B cell (primary cell): ENCODE data around the gene FEM1B. TPM values are rescaled to one million over a fixed set of nuclear protein-coding genes. Genes with fewer than 3 reads are reported as not detected.

Experiments
- ATAC-seq: fragments of 200-7000 bp; cut with Tn5 transposase; one replicate; pipeline ENCODE4 v1.10.0; 2021; ENCODE audit warnings: low read depth, mild to moderate bottlenecking, moderate number of reproducible peaks, moderate library complexity
- CTCF ChIA-PET: fragments of 350-600 bp; sonication (Branson Sonifier 250); formaldehyde crosslinking; loops from one replicate; lab custom pipeline; 2021; ENCODE audit warnings: antibody characterized with exemption, inconsistent platforms; lab: Charles Lee
- POLR2A ChIA-PET: fragments of 350-600 bp; sonication (Branson Sonifier 250); formaldehyde crosslinking; loops from one replicate; lab custom pipeline; 2021; ENCODE audit warnings: antibody characterized with exemption; lab: Charles Lee
- DNase-seq: peaks from one replicate; pipeline ENCODE4 v3.0.0; 2013
- H2AFZ ChIP-seq: 2 replicates; pipeline ENCODE4 v1.6.1; 2012; ENCODE audit warnings: mild to moderate bottlenecking, low read depth, low read length; ENCODE audit not compliant: insufficient read depth, poor library complexity, severe bottlenecking
- H3K27ac ChIP-seq, 2 donors: 1 replicate in 1 of 2; 2 replicates in 1 of 2; pipeline ENCODE4 v1.5.1; 2012 to 2013; ENCODE audit warnings: low read length in 2 of 2, mild to moderate bottlenecking in 2 of 2, moderate library complexity in 1 of 2
- H3K27me3 ChIP-seq, 4 experiments: fragments of 200-600 bp in 1 of 4; sonication (generic) in 1 of 4; replicated peaks in 1 of 4; 1 replicate in 2 of 4; 2 replicates in 2 of 4; pipeline versions ENCODE4 v1.6.1 to v1.7.0; 2013 to 2016; ENCODE audit warnings: low read length in 3 of 4, mild to moderate bottlenecking in 2 of 4, mixed read lengths in 1 of 4, moderate library complexity in 1 of 4; ENCODE audit not compliant: insufficient read depth in 4 of 4, control insufficient read depth in 3 of 4; ENCODE audit errors: control extremely low read depth in 1 of 4
- H3K36me3 ChIP-seq, 2 experiments: replicated peaks in 1 of 2; 1 replicate in 1 of 2; 2 replicates in 1 of 2; pipeline versions ENCODE4 v1.6.1 to v1.7.1; 2013; ENCODE audit warnings: low read length in 1 of 2; ENCODE audit not compliant: insufficient read depth in 2 of 2, control insufficient read depth in 1 of 2; ENCODE audit errors: control extremely low read depth in 1 of 2, extremely low read depth in 1 of 2
- H3K4me1 ChIP-seq, 2 donors: fragments of 200-600 bp in 1 of 2; sonication (generic) in 1 of 2; 1 replicate in 1 of 2; 2 replicates in 1 of 2; pipeline versions ENCODE4 v1.5.1 to v1.6.1; 2013 to 2017; ENCODE audit warnings: low read length in 2 of 2; ENCODE audit not compliant: control insufficient read depth in 2 of 2, insufficient read depth in 2 of 2
- H3K4me2 ChIP-seq: replicated peaks from 2 replicates; pipeline ENCODE3; 2012; ENCODE audit warnings: mild to moderate bottlenecking, low read depth, low read length; ENCODE audit not compliant: poor library complexity, severe bottlenecking
- H3K4me3 ChIP-seq, 5 experiments: fragments of 200-600 bp in 1 of 5; sonication (generic) in 1 of 5; 1 replicate in 3 of 5; 2 replicates in 2 of 5; pipeline versions ENCODE4 v1.5.1 to v1.7.0; 2011 to 2016; ENCODE audit warnings: low read length in 4 of 5, mild to moderate bottlenecking in 4 of 5, low read depth in 2 of 5, control low read depth in 1 of 5, moderate library complexity in 1 of 5; ENCODE audit not compliant: insufficient read depth in 1 of 5; ENCODE audit errors: control extremely low read depth in 1 of 5, extremely low read depth in 1 of 5
- H3K79me2 ChIP-seq: fragments of 200-600 bp; sonication (generic); one replicate; pipeline ENCODE4 v1.6.0; 2016; ENCODE audit warnings: low read length; ENCODE audit not compliant: control insufficient read depth, insufficient read depth
- H3K9ac ChIP-seq: fragments of 200-600 bp; sonication (generic); 2 replicates; pipeline ENCODE4 v1.6.1; 2017; ENCODE audit warnings: mild to moderate bottlenecking, low read length, moderate library complexity
- H3K9me3 ChIP-seq, 3 donors: one replicate each; pipeline versions ENCODE4 v1.6.1 to v1.7.1; 2013; ENCODE audit warnings: low read length in 2 of 3; ENCODE audit not compliant: control insufficient read depth in 2 of 3, insufficient read depth in 1 of 3; ENCODE audit errors: control extremely low read depth in 1 of 3
- H4K20me1 ChIP-seq: 2 replicates; pipeline ENCODE4 v1.6.0; 2012; ENCODE audit warnings: mild to moderate bottlenecking, low read length; ENCODE audit not compliant: insufficient read depth, control insufficient read depth, poor library complexity, severe bottlenecking
- H3K27ac Mint-ChIP-seq: one replicate; pipeline ENCODE4 v1.8.0; 2021; ENCODE audit warnings: mixed read lengths
- H3K27me3 Mint-ChIP-seq: one replicate; pipeline ENCODE4 v1.8.0; 2021; ENCODE audit warnings: mixed read lengths
- H3K4me1 Mint-ChIP-seq: one replicate; pipeline ENCODE4 v1.8.0; 2021; ENCODE audit warnings: mixed read lengths
- H3K4me3 Mint-ChIP-seq: one replicate; pipeline ENCODE4 v1.8.0; 2021; ENCODE audit warnings: mixed read lengths
- H3K9me3 Mint-ChIP-seq: one replicate; pipeline ENCODE4 v1.8.0; 2022; ENCODE audit warnings: mixed read lengths; ENCODE audit not compliant: insufficient read depth
- EZH2 ChIP-seq: IDR thresholded peaks from 2 replicates; pipeline ENCODE4 v1.6.1; 2012; ENCODE audit warnings: borderline replicate concordance, low read depth, mild to moderate bottlenecking, moderate library complexity, low read length; ENCODE audit not compliant: insufficient read depth, poor library complexity, severe bottlenecking
- WGBS: methylation state at CpG from one replicate; pipeline ENCODE4 v1.1.5; 2013; ENCODE audit warnings: missing lambda C conversion rate; ENCODE audit not compliant: insufficient coverage; 5-methylcytosine and 5-hydroxymethylcytosine counted together
- intact Hi-C: fragments of 100-400 bp; cut with micrococcal nuclease; formaldehyde crosslinking; loops from one replicate; pipeline ENCODE4 v1.10.0; 2022
- polyA plus RNA-seq: library from polyadenylated mRNA; depleted of rRNA; stranded (reverse); fragments of >200 nt; gene quantifications from 2 replicates; pipeline ENCODE4 v1.2.3, GENCODE V29; 2012
- total RNA-seq, 2 donors: library from RNA; stranded (reverse); fragments of 120-200 nt in 1 of 2; gene quantifications; 1 replicate in 1 of 2; 2 replicates in 1 of 2; pipeline versions ENCODE4 v1.2.3 to v1.2.4, GENCODE V29; 2013 to 2022
- TF ChIP-seq, protein P1 (sequence below): fragments of 200-600 bp; IDR thresholded peaks from one replicate; pipeline ENCODE4 v1.8.0; 2022; ENCODE audit warnings: antibody characterized with exemption, mild to moderate bottlenecking

Gene FEM1B
- total and polyA plus RNA-seq, 2 donors (not counting 1 experiment from before 2014, with no cell fraction given) = 13.8 to 52.4 TPM

DNA sequence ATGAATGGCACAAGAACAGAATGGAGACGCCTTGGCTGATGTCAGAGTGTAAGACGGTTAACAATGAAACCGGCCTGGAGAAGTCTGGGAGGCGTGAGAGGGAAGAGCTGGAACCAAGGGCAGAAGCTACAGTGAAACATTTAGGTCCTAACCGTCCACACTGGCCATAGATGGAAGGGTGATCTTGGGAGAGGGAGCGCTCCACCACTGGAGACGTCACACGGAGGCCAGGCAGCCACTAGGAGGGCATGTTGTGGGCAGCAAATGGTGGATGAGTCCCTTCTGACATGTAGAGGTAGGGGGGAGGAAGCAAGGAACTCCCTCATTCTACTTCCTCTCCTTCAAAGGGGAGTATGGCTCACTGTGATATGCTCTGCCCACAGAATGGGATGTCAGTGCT lies 23.8 kb downstream of the FEM1B start:
- CTCF ChIA-PET = no interaction called here
- no peak overlapping the region for H3K27ac ChIP-seq
- DNase-seq (no peak), ATAC-seq (no peak)
- H3K27me3 ChIP-seq = no peaks in the 10 kb centered on the region
- TF ChIP-seq, protein P1, sequence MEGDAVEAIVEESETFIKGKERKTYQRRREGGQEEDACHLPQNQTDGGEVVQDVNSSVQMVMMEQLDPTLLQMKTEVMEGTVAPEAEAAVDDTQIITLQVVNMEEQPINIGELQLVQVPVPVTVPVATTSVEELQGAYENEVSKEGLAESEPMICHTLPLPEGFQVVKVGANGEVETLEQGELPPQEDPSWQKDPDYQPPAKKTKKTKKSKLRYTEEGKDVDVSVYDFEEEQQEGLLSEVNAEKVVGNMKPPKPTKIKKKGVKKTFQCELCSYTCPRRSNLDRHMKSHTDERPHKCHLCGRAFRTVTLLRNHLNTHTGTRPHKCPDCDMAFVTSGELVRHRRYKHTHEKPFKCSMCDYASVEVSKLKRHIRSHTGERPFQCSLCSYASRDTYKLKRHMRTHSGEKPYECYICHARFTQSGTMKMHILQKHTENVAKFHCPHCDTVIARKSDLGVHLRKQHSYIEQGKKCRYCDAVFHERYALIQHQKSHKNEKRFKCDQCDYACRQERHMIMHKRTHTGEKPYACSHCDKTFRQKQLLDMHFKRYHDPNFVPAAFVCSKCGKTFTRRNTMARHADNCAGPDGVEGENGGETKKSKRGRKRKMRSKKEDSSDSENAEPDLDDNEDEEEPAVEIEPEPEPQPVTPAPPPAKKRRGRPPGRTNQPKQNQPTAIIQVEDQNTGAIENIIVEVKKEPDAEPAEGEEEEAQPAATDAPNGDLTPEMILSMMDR = no peak
- no peak for TF ChIP-seq EZH2
- Mint-ChIP-seq H3K4me3 (no peak overlapping the region), H3K27ac (no peak overlapping the region), H3K4me1 (peaks cover 20% of the 10 kb centered on the region), H3K27me3 (peaks cover 2% of the 10 kb centered on the region), H3K9me3 (no peaks in the 10 kb centered on the region)
- H3K9me3 ChIP-seq = no peaks in the 10 kb centered on the region
- H3K4me1 ChIP-seq = peaks cover 6 to 16% of the 10 kb centered on the region in 2 donors
- no peaks in the 10 kb centered on the region for H3K79me2 ChIP-seq
- no peaks in the 10 kb centered on the region for H3K36me3 ChIP-seq
- no peak overlapping the region for H2AFZ ChIP-seq
- intact Hi-C loops = no loop called here
- 92% methylated on average over 4 of the region's 8 CpGs for WGBS
- POLR2A ChIA-PET = no interaction called here
- no peak overlapping the region for H3K4me2 ChIP-seq
- no peaks in the 10 kb centered on the region for H4K20me1 ChIP-seq
- no peak overlapping the region for H3K9ac ChIP-seq
- no peak overlapping the region for H3K4me3 ChIP-seq

DNA sequence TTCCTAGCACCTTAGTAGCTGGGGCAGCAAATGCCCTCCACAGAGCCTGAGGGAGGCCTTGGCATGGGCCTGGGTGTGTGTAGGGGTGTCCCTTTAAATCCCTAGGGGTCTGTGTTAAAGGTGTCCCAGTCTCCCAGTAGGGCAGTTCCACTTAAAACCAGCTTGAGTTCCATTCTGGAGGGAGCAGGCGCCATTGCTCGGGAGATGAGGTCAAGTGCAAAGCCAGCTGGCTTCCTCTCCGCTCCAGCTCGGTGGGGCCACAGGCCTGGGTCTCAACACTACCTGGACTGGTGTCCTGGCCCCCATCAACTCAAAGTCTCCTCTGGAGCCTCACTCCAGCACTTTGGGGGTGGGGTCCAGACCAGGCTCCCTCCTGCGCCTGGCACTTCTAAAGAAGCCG lies 25.2 kb downstream of the FEM1B start:
- POLR2A ChIA-PET = no interaction called here
- H3K27ac ChIP-seq = no peak overlapping the region
- H3K4me1 ChIP-seq = peaks cover 10 to 20% of the 10 kb centered on the region in 2 donors
- H4K20me1 ChIP-seq = no peaks in the 10 kb centered on the region
- no peak overlapping the region for H3K4me3 Mint-ChIP-seq
- no peak for DNase-seq
- peaks cover 9% of the 10 kb centered on the region for H3K27me3 Mint-ChIP-seq
- peaks cover 25% of the 10 kb centered on the region for H3K4me1 Mint-ChIP-seq
- H3K4me2 ChIP-seq = no peak overlapping the region
- intact Hi-C loops = no loop called here
- WGBS = 98% methylated on average over 4 of the region's 6 CpGs
- no peak overlapping the region for H3K9ac ChIP-seq
- H3K27me3 ChIP-seq = no peaks in the 10 kb centered on the region
- no peak overlapping the region for H3K4me3 ChIP-seq
- H3K79me2 ChIP-seq = no peaks in the 10 kb centered on the region
- no peak overlapping the region for H2AFZ ChIP-seq
- no peaks in the 10 kb centered on the region for H3K36me3 ChIP-seq
- no peak for TF ChIP-seq EZH2
- TF ChIP-seq, protein P1 = no peak
- H3K9me3 ChIP-seq = no peaks in the 10 kb centered on the region
- no peak overlapping the region for H3K27ac Mint-ChIP-seq
- CTCF ChIA-PET = interaction anchor here (0.9 kb wide), 1 partner anchor 50 kb away, joined by 3 read pairs; no protein-coding TSS in a partner anchor
- no peak for ATAC-seq
- no peaks in the 10 kb centered on the region for H3K9me3 Mint-ChIP-seq
